H1 (cell line): Measurements from ENCODE around the gene AFF4. TPM values are rescaled to one million over a fixed set of nuclear protein-coding genes. Genes with fewer than 3 reads are reported as not detected.

Source experiments
- CTCF ChIA-PET: fragments of 300-600 bp; sonication (Branson Sonifier 250); formaldehyde crosslinking; loops from one replicate; lab custom pipeline; 2021; ENCODE audit not compliant: partially characterized antibody; lab: Charles Lee
- POLR2A ChIA-PET: fragments of 300-600 bp; sonication (Branson Sonifier 250); formaldehyde crosslinking; loops from one replicate; lab custom pipeline; 2021; ENCODE audit warnings: inconsistent platforms; ENCODE audit not compliant: partially characterized antibody; lab: Charles Lee
- DNase-seq, 2 experiments: peaks; one replicate each; pipeline versions ENCODE4 v3.0.0 to v3.0.0-alpha.2; 2010 to 2022; ENCODE audit warnings: low spot score in 2 of 2, low read depth in 1 of 2, mixed read lengths in 1 of 2
- FAIRE-seq: peaks from 2 replicates; lab custom pipeline; 2011; peaks lifted over from hg19 to GRCh38; lab: Jason Lieb, UNC
- H2AFZ ChIP-seq: 2 replicates; pipeline ENCODE4 v1.8.1; 2012; ENCODE audit warnings: low read length, inconsistent platforms
- H2AK5ac ChIP-seq: 2 replicates; pipeline ENCODE4 v1.6.1; 2013; ENCODE audit warnings: low read depth, low read length
- H2BK120ac ChIP-seq: replicated peaks from 2 replicates; pipeline ENCODE3; 2013; ENCODE audit warnings: low read depth, low read length, inconsistent platforms
- H2BK12ac ChIP-seq: 2 replicates; pipeline ENCODE4 v1.6.1; 2013; ENCODE audit warnings: low read depth, low read length
- H2BK15ac ChIP-seq: 2 replicates; pipeline ENCODE4 v1.6.1; 2013; ENCODE audit warnings: low read length
- H2BK20ac ChIP-seq: 2 replicates; pipeline ENCODE4 v1.6.1; 2013; ENCODE audit warnings: low read length
- H2BK5ac ChIP-seq: 2 replicates; pipeline ENCODE4 v1.6.1; 2013; ENCODE audit warnings: low read depth, low read length
- H3K14ac ChIP-seq: 2 replicates; pipeline ENCODE4 v1.6.1; 2013; ENCODE audit warnings: inconsistent platforms; ENCODE audit not compliant: insufficient read length
- H3K18ac ChIP-seq: 2 replicates; pipeline ENCODE4 v1.6.1; 2013; ENCODE audit warnings: low read length; ENCODE audit errors: extremely low read depth
- H3K23ac ChIP-seq: 2 replicates; pipeline ENCODE4 v1.6.1; 2013; ENCODE audit warnings: inconsistent platforms; ENCODE audit not compliant: insufficient read length
- H3K23me2 ChIP-seq: 2 replicates; pipeline ENCODE4 v1.6.1; 2013; ENCODE audit warnings: low read depth, low read length
- H3K27ac ChIP-seq: 2 replicates; pipeline ENCODE4 v1.6.1; 2011; ENCODE audit warnings: low read depth, low read length, inconsistent platforms
- H3K27me3 ChIP-seq, 4 experiments: replicated peaks in 1 of 4; 1 replicate in 1 of 4; 2 replicates in 3 of 4; pipeline versions ENCODE4 v1.6.1 to v1.8.1; 2011 to 2013; ENCODE audit warnings: low read length in 3 of 4, mild to moderate bottlenecking in 3 of 4, inconsistent platforms in 2 of 4, mixed read lengths in 2 of 4, moderate library complexity in 1 of 4; ENCODE audit not compliant: control insufficient read depth in 3 of 4, insufficient read depth in 3 of 4; ENCODE audit errors: extremely low read depth in 1 of 4
- H3K36me3 ChIP-seq, 4 experiments: 2 replicates each; pipeline versions ENCODE4 v1.6.1 to v1.8.1; 2011 to 2013; ENCODE audit warnings: mild to moderate bottlenecking in 4 of 4, low read length in 3 of 4, moderate library complexity in 2 of 4, control low read depth in 1 of 4, inconsistent platforms in 1 of 4; ENCODE audit not compliant: insufficient read depth in 4 of 4, control insufficient read depth in 2 of 4
- H3K4ac ChIP-seq: replicated peaks from 2 replicates; pipeline ENCODE3; 2013; ENCODE audit warnings: low read length, low read depth, mixed read lengths, inconsistent platforms; ENCODE audit not compliant: insufficient read length
- H3K4me1 ChIP-seq, 4 experiments: replicated peaks in 1 of 4; 1 replicate in 1 of 4; 2 replicates in 3 of 4; pipeline versions ENCODE4 v1.6.1 to v1.8.1; 2011 to 2013; ENCODE audit warnings: low read length in 3 of 4, inconsistent platforms in 2 of 4, mixed read lengths in 1 of 4; ENCODE audit not compliant: insufficient read depth in 4 of 4, control insufficient read depth in 3 of 4
- H3K4me2 ChIP-seq, 2 experiments: 2 replicates each; pipeline versions ENCODE4 v1.6.1 to v1.8.1; 2011 to 2013; ENCODE audit warnings: low read depth in 2 of 2, low read length in 2 of 2, control low read depth in 1 of 2, inconsistent platforms in 1 of 2, mild to moderate bottlenecking in 1 of 2; ENCODE audit not compliant: insufficient read depth in 1 of 2
- H3K4me3 ChIP-seq, 4 experiments: fragments of 200-600, 300-600 bp in 1 of 4; sonication (generic), shearing (Covaris generic), sonication (Bioruptor Twin) in 1 of 4; 2 replicates each; pipeline versions ENCODE4 v1.5.1 to v1.8.1; 2011 to 2016; ENCODE audit warnings: low read length in 4 of 4, low read depth in 3 of 4, control low read depth in 2 of 4, inconsistent platforms in 2 of 4, mild to moderate bottlenecking in 2 of 4, mixed read lengths in 1 of 4, moderate library complexity in 1 of 4; ENCODE audit not compliant: insufficient read depth in 2 of 4; ENCODE audit errors: extremely low read depth in 1 of 4
- H3K56ac ChIP-seq: replicated peaks from 2 replicates; pipeline ENCODE3; 2013; ENCODE audit warnings: low read depth, mild to moderate bottlenecking, mixed read lengths, low read length, inconsistent platforms; ENCODE audit not compliant: insufficient read length
- H3K79me1 ChIP-seq: 2 replicates; pipeline ENCODE4 v1.6.1; 2013; ENCODE audit warnings: low read depth, low read length, control low read depth
- H3K79me2 ChIP-seq, 2 experiments: 2 replicates each; pipeline versions ENCODE4 v1.6.1 to v1.8.1; 2012 to 2013; ENCODE audit warnings: low read length in 2 of 2, mild to moderate bottlenecking in 2 of 2, inconsistent platforms in 1 of 2; ENCODE audit not compliant: insufficient read depth in 2 of 2, control insufficient read depth in 1 of 2
- H3K9ac ChIP-seq, 4 experiments: replicated peaks in 1 of 4; 1 replicate in 1 of 4; 2 replicates in 3 of 4; pipeline versions ENCODE4 v1.6.1 to v1.8.1; 2011 to 2013; ENCODE audit warnings: low read depth in 3 of 4, low read length in 3 of 4, control low read depth in 2 of 4, mild to moderate bottlenecking in 2 of 4, moderate library complexity in 2 of 4, inconsistent platforms in 1 of 4; ENCODE audit errors: extremely low read depth in 1 of 4
- H3K9me3 ChIP-seq, 2 experiments: 2 replicates each; pipeline versions ENCODE4 v1.6.1 to v1.8.1; 2012 to 2013; ENCODE audit warnings: mild to moderate bottlenecking in 2 of 2, moderate library complexity in 2 of 2, control low read depth in 1 of 2, inconsistent platforms in 1 of 2, low read depth in 1 of 2, low read length in 1 of 2, mixed read lengths in 1 of 2; ENCODE audit not compliant: insufficient read depth in 2 of 2
- H4K20me1 ChIP-seq, 2 experiments: replicated peaks in 1 of 2; 2 replicates each; pipeline versions ENCODE3 to v1.8.1; 2011 to 2013; ENCODE audit warnings: inconsistent platforms in 2 of 2, low read length in 2 of 2, mild to moderate bottlenecking in 1 of 2; ENCODE audit not compliant: insufficient read depth in 2 of 2, control insufficient read depth in 1 of 2
- H4K5ac ChIP-seq: 2 replicates; pipeline ENCODE4 v1.6.1; 2013; ENCODE audit warnings: low read length, low read depth, mixed read lengths, inconsistent platforms; ENCODE audit not compliant: insufficient read length
- H4K8ac ChIP-seq: 2 replicates; pipeline ENCODE4 v1.8.0; 2013; ENCODE audit warnings: mild to moderate bottlenecking, moderate library complexity, low read length, inconsistent platforms; ENCODE audit not compliant: insufficient read depth; ENCODE audit errors: extremely low read depth
- H4K91ac ChIP-seq: replicated peaks from 2 replicates; pipeline ENCODE3; 2013; ENCODE audit warnings: low read length, mixed read lengths, inconsistent platforms; ENCODE audit not compliant: insufficient read length
- POLR2A ChIP-seq, 2 experiments: IDR thresholded peaks; 1 replicate in 1 of 2; 2 replicates in 1 of 2; pipeline ENCODE4 v1.6.1; 2011; ENCODE audit warnings: low read depth in 2 of 2, low read length in 2 of 2, mild to moderate bottlenecking in 2 of 2; ENCODE audit errors: control extremely low read depth in 1 of 2
- WGBS, 2 experiments: shearing (Covaris generic) in 1 of 2; methylation state at CpG; one replicate each; pipeline versions ENCODE4 v1.1.6 to v1.1.7; 2013 to 2015; ENCODE audit warnings: low lambda C conversion rate in 2 of 2, mixed read lengths in 2 of 2, inconsistent platforms in 1 of 2, low coverage in 1 of 2, missing lambda C conversion rate in 1 of 2; ENCODE audit not compliant: insufficient replicate concordance in 2 of 2, insufficient coverage in 1 of 2, insufficient read length in 1 of 2; ENCODE audit errors: extremely low coverage in 1 of 2, missing lambda C conversion rate in 1 of 2; 5-methylcytosine and 5-hydroxymethylcytosine counted together
- polyA plus RNA-seq, 7 experiments: library from polyadenylated mRNA; depleted of rRNA in 3 of 7; stranded (reverse) in 5 of 7; unstranded in 2 of 7; fragments of >200 nt in 5 of 7; fragments of 200-250 nt in 2 of 7; gene quantifications; 1 replicate in 5 of 7; 2 replicates in 1 of 7; 4 replicates in 1 of 7; pipeline versions ENCODE4 v1.2.1 to v1.2.3, GENCODE V29; 2011 to 2013; ENCODE audit warnings: missing spikeins in 2 of 7, mixed read lengths in 2 of 7
- total RNA-seq: library from RNA; stranded (reverse); fragmentation: NEBNext Ultra II Directional; extraction: Animal tissue kit (Norgen Biotek cat#: 25700); gene quantifications from 2 replicates; pipeline ENCODE4 v1.2.1, GENCODE V29; 2021
- TF ChIP-seq, protein P1 (sequence below): IDR thresholded peaks from 2 replicates; pipeline ENCODE4 v1.6.1; 2012; ENCODE audit warnings: low read length, inconsistent platforms

The AFF4 gene
- total and polyA plus RNA-seq, 2 of the 8 experiments (the other 6 are each of a cell fraction or from before 2014, with no cell fraction given), result 12.0 to 61.4 TPM

DNA sequence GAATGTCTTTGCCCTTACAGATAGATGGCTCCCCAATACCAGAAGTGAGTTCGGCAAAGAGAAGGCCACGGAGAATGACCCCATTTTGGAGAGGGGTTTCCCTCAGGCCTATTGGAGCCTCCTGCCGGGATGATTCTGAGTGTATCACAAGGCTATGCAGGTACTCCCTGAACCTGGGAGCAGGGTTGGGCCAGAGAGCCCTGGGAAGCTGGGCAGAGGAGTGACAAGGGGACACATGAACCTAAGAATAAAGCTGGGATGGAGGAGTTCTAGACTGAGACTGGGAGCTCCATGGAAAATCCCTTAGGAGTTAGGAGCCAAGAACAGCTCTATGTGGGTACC lies 89.5 kb downstream of the AFF4 start:
- WGBS, 2 experiments, result 85% methylated on average over 3 of the region's 3 CpGs; no CpG with 5 or more reads in 1 of the 2 experiments
- Histone ChIP-seq H3K4me2 (no peak overlapping the region), H2AFZ (no peak overlapping the region), H3K4me3 (no peak overlapping the region), H3K4ac (no peak overlapping the region), H3K27me3 (no peaks in the 10 kb centered on the region), H3K9me3 (no peaks in the 10 kb centered on the region), H3K79me1 (no peaks in the 10 kb centered on the region), H4K20me1 (no peaks in the 10 kb centered on the region), H2AK5ac (no peak overlapping the region), H3K4me1 (no peaks in the 10 kb centered on the region), H3K56ac (no peak overlapping the region), H3K9ac (no peak overlapping the region), H2BK15ac (no peak overlapping the region), H3K36me3 (peaks cover 2 to 23% (median 12%) of the 10 kb centered on the region in 4 experiments; a peak in 6 of 8 replicates), H3K79me2 (no peaks in the 10 kb centered on the region), H3K27ac (no peak overlapping the region), H4K91ac (no peak overlapping the region), H2BK5ac (no peak overlapping the region), H3K18ac (no peak overlapping the region), H3K14ac (no peak overlapping the region), H2BK12ac (no peak overlapping the region), H4K5ac (no peak overlapping the region), H4K8ac (no peak overlapping the region), H2BK120ac (no peak overlapping the region), H3K23me2 (peaks cover 2% of the 10 kb centered on the region; the same call in 1 of the 2 replicates), H2BK20ac (no peak overlapping the region), H3K23ac (no peak overlapping the region)
- TF ChIP-seq, protein P1, sequence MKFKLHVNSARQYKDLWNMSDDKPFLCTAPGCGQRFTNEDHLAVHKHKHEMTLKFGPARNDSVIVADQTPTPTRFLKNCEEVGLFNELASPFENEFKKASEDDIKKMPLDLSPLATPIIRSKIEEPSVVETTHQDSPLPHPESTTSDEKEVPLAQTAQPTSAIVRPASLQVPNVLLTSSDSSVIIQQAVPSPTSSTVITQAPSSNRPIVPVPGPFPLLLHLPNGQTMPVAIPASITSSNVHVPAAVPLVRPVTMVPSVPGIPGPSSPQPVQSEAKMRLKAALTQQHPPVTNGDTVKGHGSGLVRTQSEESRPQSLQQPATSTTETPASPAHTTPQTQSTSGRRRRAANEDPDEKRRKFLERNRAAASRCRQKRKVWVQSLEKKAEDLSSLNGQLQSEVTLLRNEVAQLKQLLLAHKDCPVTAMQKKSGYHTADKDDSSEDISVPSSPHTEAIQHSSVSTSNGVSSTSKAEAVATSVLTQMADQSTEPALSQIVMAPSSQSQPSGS, result no peak
- TF ChIP-seq POLR2A (IDR thresholded peaks at IDR 0.05; ENCODE audit: control extremely low read depth in 1 of 2, low read depth in 2 of 2, low read length in 2 of 2), result 0 out of 3 replicates have a peak, but pooled peaks of 1 of the 2 experiments have one; percentile 14
- DNase-seq (no peak), FAIRE-seq (no peak)
- ChIA-PET POLR2A (interaction anchor here (1.5 kb wide), 1 partner anchor 17 kb away, joined by 3 read pairs; no protein-coding TSS in a partner anchor), CTCF (interaction anchor here (2.0 to 32.2 kb wide), 2 partner anchors 9 to 44 kb away, joined by 10 to 465 read pairs; partner anchors contain the start of gene SHROOM1)
